GM20000 (cell line): ENCODE results near the gene ALX3.

ENCODE experiments used
- DNase-seq: peaks from one replicate; pipeline ENCODE4 v3.0.0; 2012; ENCODE audit warnings: low spot score
- CTCF ChIP-seq: IDR thresholded peaks from 2 replicates; pipeline ENCODE4 v1.5.1; 2012; ENCODE audit warnings: mild to moderate bottlenecking, control low read depth; ENCODE audit errors: extremely low read depth, missing control alignments

ALX3 gene

GRCh38 chr1:110070671-110071242 lies at the start of gene ALX3:
TSS of gene ALX3 (minus strand) at chr1:110070672. CDS start at chr1:110070612, 60 bp downstream.
- no peak for DNase-seq
- TF ChIP-seq CTCF: no peak

DNA sequence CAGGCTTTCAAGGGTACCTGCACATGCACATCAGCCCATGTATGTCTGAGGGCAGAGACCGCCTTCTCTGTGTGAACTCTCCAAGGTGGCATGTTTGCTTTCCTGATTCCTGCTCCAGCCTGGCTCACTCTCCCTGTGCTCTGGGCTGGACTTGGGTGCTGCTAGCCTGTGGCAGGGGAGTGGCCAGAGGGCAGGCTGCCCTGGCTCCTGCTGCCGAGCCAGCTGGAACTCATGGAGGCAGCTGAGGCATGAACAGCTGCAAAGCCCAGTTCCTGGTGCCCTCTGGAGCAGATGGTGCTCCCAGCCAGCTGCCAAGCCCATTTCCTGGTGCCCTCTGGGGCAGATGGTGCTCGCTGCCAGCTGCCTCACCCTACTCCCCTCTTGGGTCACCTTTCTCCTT lies 49.4 kb upstream of the ALX3 start:
- TF ChIP-seq CTCF: no peak

GRCh38 chr1:110118636-110119396 lies 48.3 kb upstream of the ALX3 start:
- no peak for DNase-seq
- no peak for TF ChIP-seq CTCF

More for the DNA sequence above, 49.4 kb upstream of the ALX3 start:
- DNase-seq: no peak

- DNase-seq: no peak
Observed at GRCh38 chr1:110114784-110115183, 44.3 kb upstream of the ALX3 start.

DNA sequence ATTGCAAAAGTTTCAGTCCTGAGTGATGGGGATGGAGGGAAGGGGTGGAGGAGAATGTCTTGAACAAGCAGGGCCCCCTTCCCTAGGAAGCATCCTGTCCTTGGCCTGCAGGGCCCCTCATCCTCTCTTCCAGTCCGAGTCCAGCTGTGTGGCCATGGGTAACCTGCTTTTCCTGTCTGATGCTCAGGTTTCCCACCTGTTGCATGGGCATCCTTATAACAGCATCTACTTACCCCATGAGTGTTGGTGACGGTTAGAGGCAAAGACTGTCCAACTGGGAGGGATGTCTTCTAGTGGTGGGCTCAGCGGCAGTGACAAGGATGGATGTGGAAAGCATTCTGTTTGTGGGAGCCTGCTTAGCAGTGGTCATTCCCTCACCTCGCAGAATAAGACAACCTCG lies 43.7 kb upstream of the ALX3 start:
- no peak for TF ChIP-seq CTCF
- no peak for DNase-seq

More at GRCh38 chr1:110114784-110115183, 44.3 kb upstream of the ALX3 start:
- TF ChIP-seq CTCF: no peak

- TF ChIP-seq CTCF: no peak
- DNase-seq: no peak
Observed at GRCh38 chr1:110113551-110113950, 43.1 kb upstream of the ALX3 start.

- DNase-seq: no peak
- no peak for TF ChIP-seq CTCF
Observed at GRCh38 chr1:110112656-110113055, 42.2 kb upstream of the ALX3 start.
